Activated T-helper 1 cell treated with Interleukin-2 at 50 U/mL for 16 hours (primary cell): ENCODE measurements around the gene SFXN2.
"Not testable (repeated sequence)": the region's sequence is repeated elsewhere in the genome, so short reads cannot be mapped to it uniquely, and the experiment has no call there.

ENCODE experiments used
- DNase-seq: peaks from one replicate; pipeline ENCODE4 v3.0.0-alpha.2; 2020; ENCODE audit warnings: low read depth

SFXN2 gene, protein sequence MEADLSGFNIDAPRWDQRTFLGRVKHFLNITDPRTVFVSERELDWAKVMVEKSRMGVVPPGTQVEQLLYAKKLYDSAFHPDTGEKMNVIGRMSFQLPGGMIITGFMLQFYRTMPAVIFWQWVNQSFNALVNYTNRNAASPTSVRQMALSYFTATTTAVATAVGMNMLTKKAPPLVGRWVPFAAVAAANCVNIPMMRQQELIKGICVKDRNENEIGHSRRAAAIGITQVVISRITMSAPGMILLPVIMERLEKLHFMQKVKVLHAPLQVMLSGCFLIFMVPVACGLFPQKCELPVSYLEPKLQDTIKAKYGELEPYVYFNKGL

DNA sequence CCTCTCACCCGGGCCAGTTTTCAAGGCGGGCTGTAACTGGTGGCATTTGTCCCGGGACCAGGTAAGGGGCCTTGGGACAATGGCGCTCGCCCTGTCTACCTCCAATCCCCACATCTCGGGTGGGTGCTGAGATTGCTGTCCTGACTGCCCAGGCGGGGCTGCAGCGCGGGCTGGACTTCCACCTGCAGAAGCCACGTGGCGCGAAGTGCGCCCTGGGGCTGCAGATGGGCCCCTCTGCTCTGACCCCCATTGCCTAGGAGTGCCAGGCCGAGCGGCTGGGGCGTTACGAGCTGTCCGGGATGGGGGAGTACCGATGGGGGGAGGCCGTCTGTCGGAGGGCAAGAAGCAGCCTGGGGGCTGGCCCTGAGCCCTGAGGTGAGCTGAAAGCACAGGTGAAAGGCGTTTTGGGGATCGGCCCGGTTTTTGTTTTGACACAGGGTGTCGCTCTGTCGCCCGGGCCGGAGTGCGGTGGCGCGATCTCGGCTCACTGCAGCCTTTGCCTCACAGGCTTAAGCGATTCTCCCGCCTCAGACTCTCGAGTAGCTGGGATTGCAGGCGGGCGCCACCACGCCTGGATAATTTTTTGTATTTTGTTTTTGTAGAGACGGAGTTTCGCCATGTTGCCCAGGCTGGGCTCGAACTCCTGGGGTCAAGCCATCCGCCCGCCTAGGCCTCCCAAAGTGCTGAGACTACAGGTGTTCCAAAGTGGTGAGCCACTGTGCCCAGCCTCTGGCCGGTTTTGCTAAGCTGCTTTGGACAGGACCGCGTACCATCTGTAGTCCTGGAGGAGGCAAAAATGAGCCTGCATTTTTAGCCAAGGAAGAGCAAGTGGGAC lies at the start of gene SFXN2:
SFXN2 (plus strand) TSS at position 16 of the 835 bp plus-strand sequence. CDS start 12,001 bp downstream, outside the sequence.
- DNase-seq, result peak; percentile 29

DNA sequence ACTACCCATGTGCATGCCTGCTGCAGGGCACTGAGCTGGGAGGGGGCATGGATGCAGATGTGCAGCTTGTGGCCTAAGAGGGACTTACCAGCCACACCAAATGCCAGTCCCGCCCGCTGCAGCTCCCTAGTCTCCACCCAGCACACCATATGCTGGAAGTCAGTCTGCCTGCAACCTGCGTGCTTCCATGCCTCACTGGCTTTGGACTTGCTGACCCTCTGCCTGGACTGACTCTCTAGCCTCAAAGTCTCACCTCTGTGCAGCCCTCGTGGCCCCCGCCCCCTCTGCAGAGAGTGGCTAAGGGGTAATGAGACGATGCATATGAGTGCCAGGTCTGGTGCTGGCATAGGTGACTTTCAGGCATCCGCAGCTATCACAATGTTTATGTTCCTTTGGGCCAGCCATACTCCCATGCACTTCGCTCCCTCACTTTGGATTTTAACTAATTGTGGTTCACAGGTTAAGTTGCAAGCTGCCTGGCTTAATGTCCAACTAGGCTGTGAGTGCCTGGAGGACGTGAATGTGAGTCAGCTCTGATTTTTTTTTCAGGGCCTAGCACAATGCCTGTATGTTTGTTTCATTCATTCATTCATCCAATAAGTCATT lies 48.4 kb upstream of the SFXN2 start:
- DNase-seq, result no peak

DNA sequence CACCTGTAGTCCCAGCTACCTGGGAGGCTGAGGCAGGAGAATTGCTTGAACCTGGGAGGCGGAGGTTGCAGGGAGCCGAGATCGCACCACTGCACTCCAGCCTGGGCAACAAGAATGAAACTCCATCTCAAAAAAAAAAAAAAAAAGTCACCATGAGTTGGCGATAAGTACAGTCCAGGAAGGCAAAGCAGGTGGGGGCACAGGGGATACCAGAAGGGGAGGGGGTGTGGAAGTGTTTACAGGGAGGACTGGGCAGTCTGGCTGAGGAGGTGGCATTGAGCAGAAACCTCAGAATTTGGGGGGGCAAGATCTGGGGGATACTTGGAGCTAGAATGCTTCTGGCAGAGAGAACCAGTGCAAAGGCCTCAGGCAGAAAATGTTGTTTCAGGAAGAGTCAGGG lies 47.0 kb upstream of the SFXN2 start:
- not testable (repeated sequence) for DNase-seq

DNA sequence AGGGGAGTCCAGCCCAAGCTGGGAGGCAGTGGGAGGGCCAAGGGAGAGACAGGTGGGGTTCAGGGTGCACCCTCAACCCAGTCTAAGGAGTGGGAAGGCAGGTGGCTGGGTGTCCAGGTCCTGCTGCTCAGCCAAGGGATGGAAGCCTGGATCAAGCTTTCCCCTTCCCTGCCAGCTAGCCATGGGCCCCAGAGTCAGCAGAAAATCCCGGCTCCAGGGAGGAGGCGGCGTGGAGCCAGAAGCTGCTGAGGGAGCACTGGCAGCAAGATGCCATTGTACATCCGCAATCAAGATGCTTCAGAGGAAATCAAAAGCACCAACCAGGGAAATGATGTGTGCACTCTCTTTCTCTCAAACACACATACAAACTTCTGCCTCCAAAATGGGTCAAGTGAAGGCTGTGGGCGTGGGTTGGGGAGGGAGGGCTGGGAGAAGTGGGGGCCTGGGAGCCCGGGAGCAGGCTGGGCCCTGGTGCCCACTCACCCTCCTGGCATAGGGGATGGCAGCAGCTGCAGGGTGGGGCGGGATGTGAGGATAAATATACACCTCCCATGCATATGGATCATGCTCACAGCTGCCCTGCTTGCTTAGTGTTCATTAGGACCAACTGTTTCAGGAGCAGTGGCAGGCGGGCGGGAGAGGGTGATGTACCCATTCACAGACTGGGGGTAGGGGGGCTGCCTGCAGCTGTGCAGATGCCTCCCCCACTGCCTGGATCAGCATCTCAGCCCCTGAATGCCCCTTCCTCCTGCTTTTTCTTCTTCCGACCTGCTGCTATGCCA lies 45.9 kb upstream of the SFXN2 start:
- no peak for DNase-seq

DNA sequence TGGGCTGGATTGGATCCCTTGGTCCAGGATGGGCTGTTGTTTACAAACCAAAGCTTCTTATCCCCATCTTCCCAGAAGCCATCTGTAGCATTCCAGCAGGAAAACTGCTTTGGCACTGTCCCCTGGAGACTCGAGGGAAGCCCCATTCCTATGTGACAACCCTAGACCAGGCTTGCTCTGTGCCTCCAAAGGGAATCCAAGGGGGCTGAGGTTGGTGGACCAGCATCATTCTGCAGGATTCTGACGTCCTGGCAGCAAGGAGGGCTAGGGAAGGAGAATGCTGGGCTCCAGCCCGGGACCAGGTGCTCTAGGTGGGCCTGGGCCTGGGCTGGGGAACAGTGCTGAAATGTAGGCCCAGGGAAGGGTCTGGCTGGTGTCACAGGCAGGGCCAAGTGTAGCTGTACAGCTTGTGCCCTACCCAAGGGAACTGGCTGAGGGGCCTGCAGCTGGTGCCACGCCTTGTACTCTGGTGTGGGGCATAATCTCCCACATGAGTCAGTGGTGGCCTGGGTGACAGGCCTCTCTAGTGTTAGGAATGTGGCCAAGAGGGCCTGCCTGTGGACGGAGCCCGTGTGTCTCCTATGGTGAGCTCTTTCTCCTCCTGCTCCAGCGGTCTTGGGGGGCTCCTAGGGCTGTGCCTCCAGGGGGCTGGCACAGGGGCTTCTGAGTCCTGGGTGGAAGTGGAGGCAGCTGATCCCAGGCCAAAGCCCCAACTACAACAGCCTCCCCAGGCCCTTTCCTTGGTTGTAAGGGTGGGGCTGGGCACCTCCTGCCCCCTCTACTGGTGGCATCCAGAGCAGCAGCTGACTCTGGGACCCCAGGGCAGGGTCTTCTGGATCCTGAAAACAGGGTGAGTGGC lies 45.0 kb upstream of the SFXN2 start:
- DNase-seq, result no peak

DNA sequence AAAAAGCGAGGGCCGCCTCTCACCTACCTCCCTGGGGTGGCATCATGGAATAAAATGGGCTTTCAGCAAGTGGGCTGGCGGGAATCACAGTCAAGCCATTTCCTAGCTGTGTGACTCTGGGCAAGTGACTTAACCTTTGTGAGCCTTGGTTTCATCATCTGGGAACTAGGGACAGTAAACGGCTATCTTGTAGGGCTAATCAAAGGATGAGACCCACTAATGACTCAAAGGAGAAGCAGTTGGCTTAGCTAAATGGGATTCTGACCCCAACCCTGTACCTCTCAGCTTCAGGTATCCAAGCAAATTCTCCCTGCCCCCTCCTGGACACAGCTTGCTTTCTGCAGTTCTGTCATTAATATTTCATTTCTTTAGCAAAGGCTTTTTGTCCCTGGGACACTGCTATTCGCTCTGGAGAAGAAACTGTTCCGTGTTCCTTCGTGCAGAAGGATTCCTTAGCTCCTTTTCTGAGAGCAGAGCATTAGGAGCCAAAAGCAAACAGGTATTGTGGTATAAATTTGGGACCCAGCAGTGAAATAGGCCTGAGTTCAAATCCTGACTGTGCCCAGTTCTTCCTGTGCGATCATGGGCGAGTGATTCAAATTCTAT lies 44.3 kb upstream of the SFXN2 start:
- no peak for DNase-seq

DNA sequence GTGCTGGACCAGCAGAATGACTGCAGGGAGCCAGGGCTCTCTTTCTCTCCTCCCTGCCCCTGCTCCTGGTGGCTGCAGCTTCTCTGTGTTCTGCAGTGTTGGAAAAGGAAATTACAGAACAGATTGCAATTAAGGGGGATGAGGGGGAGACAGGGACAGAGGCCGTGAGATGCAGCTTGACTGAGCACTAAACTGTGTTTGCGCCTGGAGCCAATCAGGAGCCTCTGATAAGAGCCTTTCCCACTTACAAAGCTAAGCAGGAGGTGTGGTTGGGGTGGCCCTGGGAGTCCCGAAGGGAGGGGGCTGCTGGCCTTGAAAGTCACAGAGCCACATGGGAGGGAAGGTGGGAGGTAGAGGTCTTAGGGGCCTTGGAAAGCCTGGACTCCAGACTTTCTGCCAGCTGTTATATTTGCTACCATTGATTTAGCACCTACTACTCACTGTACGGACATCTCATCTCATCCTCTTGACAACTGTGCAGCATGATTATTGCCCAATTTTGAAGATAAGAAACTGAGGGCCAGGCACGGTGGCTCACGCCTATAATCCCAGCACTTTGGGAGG lies 43.5 kb upstream of the SFXN2 start:
- no peak for DNase-seq

DNA sequence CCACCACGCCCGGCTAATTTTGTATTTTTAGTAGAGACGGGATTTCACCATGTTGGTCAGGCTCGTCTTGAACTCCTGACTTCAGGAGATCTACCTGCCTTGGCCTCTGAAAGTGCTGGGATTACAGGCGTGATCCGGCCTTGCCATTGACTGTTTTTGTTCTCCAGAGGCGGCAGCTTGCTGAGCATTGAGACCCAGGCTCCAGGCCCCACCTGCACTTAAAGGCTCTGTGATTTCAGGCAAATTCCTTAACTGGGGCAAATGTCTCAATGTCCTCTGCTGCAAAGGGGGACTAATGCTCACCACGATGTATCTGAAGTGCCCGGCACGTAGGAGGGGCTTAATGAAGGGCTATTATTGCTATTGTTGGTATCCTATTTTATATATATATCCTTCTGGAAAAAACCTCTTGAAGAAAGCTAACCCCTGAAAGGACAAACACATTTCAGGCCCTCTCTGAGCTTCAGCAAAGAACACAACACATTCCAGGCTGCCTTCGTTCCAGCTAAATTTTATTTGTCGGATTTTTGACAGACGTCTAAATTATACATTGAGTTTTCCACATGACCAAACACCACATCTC lies 41.1 kb upstream of the SFXN2 start:
- DNase-seq, result no peak

DNA sequence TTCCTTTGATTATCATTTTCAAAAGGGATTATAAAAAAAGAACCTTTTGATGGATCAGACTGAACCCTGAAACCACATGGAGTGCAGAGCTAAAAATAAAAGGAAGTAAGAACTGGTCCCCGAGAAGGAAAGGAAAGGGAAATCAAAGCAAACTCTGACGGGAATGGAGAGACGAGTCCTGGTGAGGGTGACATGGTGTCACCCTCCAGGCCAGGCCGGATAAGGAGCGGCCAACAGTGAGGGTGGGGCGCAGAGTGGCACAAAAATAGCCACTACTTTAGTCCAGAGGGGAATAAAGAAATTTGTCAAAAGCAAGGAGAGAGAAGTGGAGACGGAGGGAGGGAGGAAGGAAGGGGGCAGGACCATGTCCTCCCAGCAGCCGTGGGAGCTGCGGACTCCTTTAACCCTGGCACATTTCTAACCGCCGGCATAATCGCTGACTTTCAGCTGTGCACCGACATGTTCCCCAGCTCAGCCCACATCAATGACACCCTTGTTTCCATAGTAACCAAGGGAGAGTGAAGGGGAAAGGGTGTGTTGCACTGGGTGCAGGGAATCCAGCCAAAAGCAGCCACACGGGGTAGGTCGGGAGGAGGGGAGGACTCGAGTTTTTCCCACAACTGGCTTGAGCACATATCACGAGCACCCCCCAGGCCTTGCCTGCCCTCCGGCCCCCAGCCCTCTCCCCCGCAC lies 40.5 kb upstream of the SFXN2 start:
- peak; percentile 43 for DNase-seq

DNA sequence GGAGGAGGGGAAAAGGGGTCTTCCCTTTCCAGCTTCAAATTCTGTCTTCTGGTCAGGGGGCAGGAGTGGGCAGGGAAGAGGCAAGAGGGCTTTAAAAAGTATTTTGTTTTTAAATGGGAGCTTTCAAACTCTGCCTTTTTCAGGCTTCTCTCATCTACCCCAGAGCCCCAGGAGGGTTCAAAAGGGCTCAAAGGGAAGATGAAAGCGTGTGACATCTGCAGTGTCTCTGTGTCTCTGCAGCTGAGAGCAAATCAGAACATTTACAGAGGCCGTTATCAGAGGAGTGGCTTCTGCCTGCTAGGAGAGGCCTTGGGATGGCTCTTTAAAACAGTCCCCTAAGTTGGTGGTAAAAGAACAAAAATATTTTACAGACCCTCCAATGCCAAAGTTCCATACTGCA lies 39.9 kb upstream of the SFXN2 start:
- DNase-seq, result no peak

DNA sequence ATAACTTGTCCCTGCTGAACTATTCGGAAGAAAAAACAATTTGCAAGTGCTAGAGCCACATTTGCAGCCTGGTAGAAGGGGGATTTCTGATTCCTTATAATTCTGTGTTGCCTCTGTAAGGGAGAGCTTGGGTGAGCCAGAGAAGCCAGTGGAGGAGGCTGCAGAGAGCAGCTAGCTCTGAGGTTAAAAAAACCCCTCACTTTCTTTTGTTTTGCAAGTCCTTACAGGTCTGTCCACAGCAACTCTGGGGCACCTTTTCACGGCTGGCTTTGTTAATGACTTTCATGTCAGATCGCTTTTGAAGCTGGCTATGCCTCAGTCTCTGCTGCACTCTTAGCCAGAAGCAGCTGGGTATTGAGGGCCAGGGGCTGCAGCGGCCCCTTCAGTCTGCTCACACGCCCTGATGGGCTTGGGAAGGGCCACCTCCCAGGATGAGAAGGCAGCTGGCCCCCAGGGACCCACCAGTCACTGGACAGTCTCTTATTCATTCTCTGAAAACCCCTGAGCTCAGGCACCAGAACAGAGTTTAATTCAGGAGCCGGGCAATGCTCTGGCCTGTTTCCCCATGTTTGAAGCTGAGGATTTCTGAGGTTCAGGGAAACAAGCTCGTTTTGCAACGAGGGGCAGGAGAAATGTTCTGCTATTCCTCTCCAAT lies 39.3 kb upstream of the SFXN2 start:
- no peak for DNase-seq

DNA sequence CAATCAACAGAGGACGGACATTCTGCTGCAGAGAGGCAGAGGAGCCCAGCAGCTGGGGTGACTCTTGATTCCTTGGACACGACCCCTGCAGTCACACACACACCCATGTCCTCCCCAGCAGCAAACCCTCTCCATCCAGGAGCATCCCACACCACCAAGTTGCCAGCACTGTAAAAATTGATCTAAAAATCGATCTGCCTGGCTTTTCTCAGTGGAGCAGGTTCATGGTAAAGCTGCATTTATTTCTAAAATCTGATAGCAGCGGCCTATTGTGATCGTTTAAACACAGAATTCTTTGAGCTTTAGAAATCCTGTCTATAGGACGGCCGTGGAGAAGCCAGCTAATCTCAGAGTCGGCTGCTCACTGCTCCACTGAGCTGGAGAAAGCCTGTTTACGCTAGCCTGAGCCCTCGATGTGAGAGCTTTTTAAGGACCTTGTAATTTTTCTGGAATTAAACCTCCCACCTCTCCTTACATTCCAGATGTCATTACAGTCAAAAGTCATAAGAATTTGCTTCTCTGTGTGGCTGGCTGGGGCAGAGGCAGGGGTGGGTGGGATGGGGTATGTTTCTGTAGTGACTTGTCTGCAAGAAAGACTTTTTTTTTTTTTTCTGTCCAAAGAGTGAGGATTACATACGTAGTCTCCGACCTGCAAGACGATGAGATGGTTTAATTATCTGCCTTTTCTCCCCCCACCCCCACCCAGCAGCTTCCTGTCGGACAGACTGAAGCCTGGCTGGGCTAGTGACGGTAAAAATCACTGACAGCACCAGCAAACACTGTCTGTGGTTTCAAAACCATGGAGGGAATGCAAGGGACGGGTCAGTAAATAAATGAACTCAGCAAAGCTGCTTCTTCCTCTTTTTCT lies 38.5 kb upstream of the SFXN2 start:
- DNase-seq, result no peak

DNA sequence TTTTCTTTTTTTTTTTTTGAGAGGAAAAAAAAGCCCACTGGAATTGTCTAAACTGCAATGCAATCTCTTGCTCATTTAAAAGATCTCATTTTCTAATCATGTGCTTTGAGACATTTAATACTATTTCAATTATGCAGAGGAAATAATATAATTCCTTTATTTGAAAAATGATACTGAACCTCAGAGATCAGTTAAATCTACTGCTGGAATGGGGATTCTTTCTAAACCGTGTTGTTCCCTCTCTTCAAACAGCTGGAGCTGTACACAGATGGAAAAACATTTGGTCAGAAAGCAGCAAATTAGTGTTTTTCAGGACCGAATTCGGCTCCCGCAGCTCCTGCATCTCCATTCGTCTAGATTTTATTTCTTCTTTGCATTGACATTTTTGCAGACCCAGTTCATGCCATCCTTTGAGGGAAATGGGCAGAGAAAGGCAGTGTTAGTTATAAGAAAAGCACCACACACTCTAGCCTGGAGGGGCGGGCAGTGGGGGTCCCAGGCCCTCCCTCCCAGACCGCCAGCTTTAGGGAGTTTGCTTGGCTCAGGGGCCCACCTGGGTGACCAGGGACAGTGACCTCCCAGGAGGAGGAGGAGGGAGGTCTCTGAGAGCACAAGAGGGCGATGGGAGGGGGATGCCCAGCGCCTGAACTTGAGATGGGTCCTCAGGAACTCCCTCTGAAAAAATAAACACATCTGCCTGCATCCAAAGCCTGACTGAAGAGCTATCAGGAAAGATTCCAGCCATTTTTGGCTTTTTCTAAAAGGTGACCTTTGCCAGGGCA lies 37.7 kb upstream of the SFXN2 start:
- no peak for DNase-seq

DNA sequence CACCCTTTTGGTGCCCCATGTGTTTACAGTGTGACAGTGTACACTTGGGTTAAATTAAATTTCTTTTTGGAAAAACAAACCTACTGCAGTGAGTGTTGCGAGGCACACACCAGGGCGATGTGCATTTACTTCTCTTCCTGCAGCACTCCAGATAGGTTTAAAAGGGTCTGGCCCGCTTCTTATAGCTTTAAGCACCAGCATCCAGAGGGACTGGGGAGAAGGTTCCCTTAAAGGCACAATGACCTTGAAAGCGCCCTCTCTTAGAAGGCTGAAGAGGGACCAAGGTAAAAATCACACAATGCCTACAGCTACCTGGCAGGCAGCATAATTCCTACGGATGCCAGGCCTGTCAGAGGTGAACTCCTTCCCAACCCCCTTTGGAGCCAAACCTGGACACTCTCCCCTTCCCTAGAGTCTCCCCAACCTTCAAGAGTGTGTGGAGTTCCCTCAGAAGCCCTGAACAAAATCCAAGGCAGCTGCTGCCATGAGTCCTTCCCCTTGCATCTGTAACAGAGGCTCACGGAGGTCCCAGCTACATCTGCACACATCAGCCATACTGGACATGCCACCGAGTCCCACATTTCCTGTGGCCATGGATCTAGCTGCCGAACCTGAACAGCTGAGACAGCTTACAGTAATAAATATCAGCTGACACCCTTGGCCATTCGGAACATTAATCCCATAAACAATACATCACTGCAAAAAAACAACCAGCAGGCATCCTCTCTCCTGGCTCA lies 36.9 kb upstream of the SFXN2 start:
- DNase-seq, result no peak

DNA sequence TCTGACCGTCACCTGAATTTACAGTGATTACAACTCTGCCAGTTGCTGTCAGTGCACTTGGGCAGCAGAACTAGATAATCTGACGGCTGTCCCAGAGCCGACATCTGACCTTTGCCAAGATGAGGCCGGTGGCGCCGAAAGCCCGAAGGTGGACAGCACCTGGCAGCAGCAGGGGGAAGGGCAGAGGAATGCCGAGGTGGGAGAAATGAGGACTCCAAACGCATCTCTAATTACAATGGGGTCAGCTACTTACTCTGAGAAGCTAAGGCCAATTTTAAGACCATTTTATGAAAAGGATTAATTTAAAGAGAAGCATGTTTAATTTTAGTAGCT lies 36.4 kb upstream of the SFXN2 start:
- no peak for DNase-seq

DNA sequence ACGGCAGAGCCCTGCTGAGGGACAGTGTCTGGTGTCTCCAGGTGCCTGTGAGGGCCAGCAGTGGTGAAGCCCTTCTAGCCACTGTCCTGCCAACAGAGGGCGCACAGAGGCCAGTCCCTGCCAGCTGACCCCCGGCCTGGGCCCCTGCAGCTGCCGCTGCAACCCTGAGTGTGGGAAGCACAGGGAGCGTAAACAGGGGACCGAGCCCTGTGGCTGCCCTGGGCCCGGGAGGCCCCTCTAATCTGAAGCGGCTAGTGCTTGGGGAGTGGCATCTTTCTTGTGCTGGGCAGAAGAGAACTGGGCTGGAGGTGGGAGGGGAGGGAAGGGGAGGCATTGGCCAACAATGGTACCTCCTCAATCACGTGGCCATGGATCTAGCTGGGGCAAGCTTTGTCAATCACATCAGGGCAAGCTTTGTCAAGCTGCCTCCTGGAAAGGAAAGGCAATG lies 35.6 kb upstream of the SFXN2 start:
- DNase-seq, result no peak

DNA sequence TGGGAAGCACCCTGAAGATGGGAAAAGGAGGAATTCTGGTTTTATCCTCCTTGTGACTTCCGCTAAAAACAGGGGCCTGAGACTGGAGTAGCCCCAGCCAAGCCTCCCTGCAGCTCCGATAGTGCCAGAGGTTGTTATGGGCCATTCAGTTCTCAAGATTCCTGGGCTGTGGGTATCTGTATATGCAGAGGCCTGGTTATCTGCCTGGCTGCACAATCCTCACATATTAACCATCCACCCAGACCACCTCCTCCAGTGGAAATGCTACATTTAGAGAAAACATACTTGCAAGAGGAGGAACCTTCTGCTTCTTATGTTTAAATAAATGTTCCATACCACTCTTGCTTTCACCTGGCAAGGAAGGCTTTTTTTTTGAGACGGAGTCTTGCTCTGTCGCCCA lies 34.8 kb upstream of the SFXN2 start:
- no peak for DNase-seq
